Activated CD4-positive, CD25-positive, alpha-beta regulatory T cell treated with anti-CD3 and anti-CD28 coated beads, Interleukin-2, amount 50 U/mL, for 72 hours (primary cell): ENCODE results near the gene NEU2.

Source experiments
- DNase-seq: peaks from one replicate; pipeline ENCODE4 v3.0.0; 2021

NEU2 gene

GRCh38 chr2:233032551-233033320 lies at the start of gene NEU2:
TSS of gene NEU2 (plus strand) at chr2:233032672. CDS start at chr2:233032672, 0 bp downstream.
- DNase-seq: no peak

- no peak for DNase-seq
Measured at GRCh38 chr2:232982926-232983668, 49.4 kb upstream of the NEU2 start.

- DNase-seq: no peak
Measured at GRCh38 chr2:232983669-232984140, 48.8 kb upstream of the NEU2 start.

- no peak for DNase-seq
Measured at GRCh38 chr2:232984451-232985207, 47.8 kb upstream of the NEU2 start.

- no peak for DNase-seq
Measured at GRCh38 chr2:232986155-232986554, 46.3 kb upstream of the NEU2 start.

GRCh38 chr2:232993231-232993821 lies 39.1 kb upstream of the NEU2 start:
- no peak for DNase-seq

GRCh38 chr2:232994446-232994845 lies 38.0 kb upstream of the NEU2 start:
- no peak for DNase-seq

GRCh38 chr2:232997749-232998665 lies 34.5 kb upstream of the NEU2 start:
- no peak for DNase-seq

- no peak for DNase-seq
Measured at GRCh38 chr2:232998666-232998985, 33.8 kb upstream of the NEU2 start.

GRCh38 chr2:232999354-232999753 lies 33.1 kb upstream of the NEU2 start:
- no peak for DNase-seq

GRCh38 chr2:233000886-233001750 lies 31.4 kb upstream of the NEU2 start:
- no peak for DNase-seq

- no peak for DNase-seq
Measured at GRCh38 chr2:233002829-233003657, 29.4 kb upstream of the NEU2 start.

- DNase-seq: no peak
Measured at GRCh38 chr2:233003658-233004555, 28.6 kb upstream of the NEU2 start.

- no peak for DNase-seq
Measured at GRCh38 chr2:233005096-233005495, 27.4 kb upstream of the NEU2 start.

GRCh38 chr2:233006648-233007047 lies 25.8 kb upstream of the NEU2 start:
- DNase-seq: no peak

- no peak for DNase-seq
Measured at GRCh38 chr2:233007270-233007669, 25.2 kb upstream of the NEU2 start.

GRCh38 chr2:233007739-233008138 lies 24.7 kb upstream of the NEU2 start:
- DNase-seq: no peak

GRCh38 chr2:233009661-233010060 lies 22.8 kb upstream of the NEU2 start:
- no peak for DNase-seq
